GM23248 (cell line): ENCODE measurements around the gene SSPN. TPM values are rescaled to one million over a fixed set of nuclear protein-coding genes. Genes with fewer than 3 reads are reported as not detected.

Source experiments
- DNase-seq: peaks from one replicate; pipeline ENCODE4 v3.0.0-alpha.2; 2015
- H2AFZ ChIP-seq: fragments of 200-600 bp; sonication (generic); 2 replicates; pipeline ENCODE4 v1.6.1; 2016; ENCODE audit warnings: antibody characterized with exemption
- H3F3A ChIP-seq: fragments of 200-600 bp; sonication (generic); 2 replicates; pipeline ENCODE4 v1.6.1; 2016; ENCODE audit warnings: mild to moderate bottlenecking, antibody characterized with exemption, mixed run types; ENCODE audit not compliant: insufficient read depth
- H3K27ac ChIP-seq: fragments of 200-600 bp; sonication (generic); 2 replicates; pipeline ENCODE4 v1.5.1; 2016; ENCODE audit warnings: mild to moderate bottlenecking
- H3K27me3 ChIP-seq: fragments of 200-600 bp; sonication (generic); replicated peaks from 2 replicates; pipeline ENCODE4 v1.6.1; 2016; ENCODE audit warnings: mild to moderate bottlenecking; ENCODE audit not compliant: insufficient read depth
- H3K36me3 ChIP-seq: fragments of 200-600 bp; sonication (generic); 2 replicates; pipeline ENCODE4 v1.6.1; 2016; ENCODE audit warnings: low read depth, mild to moderate bottlenecking
- H3K4me1 ChIP-seq: fragments of 200-600 bp; sonication (generic); 2 replicates; pipeline ENCODE4 v1.6.1; 2016; ENCODE audit warnings: mild to moderate bottlenecking; ENCODE audit not compliant: insufficient read depth
- H3K4me2 ChIP-seq: fragments of 200-600 bp; sonication (generic); one replicate; pipeline ENCODE4 v1.6.1; 2016; ENCODE audit warnings: mild to moderate bottlenecking; ENCODE audit not compliant: unreplicated experiment
- H3K4me3 ChIP-seq: fragments of 200-600 bp; sonication (generic); 2 replicates; pipeline ENCODE4 v1.5.1; 2016; ENCODE audit warnings: mild to moderate bottlenecking
- H3K79me2 ChIP-seq: fragments of 200-600 bp; sonication (generic); 2 replicates; pipeline ENCODE4 v1.6.1; 2016; ENCODE audit warnings: mild to moderate bottlenecking; ENCODE audit not compliant: insufficient read depth
- H3K9ac ChIP-seq: fragments of 200-600 bp; sonication (generic); 2 replicates; pipeline ENCODE4 v1.6.1; 2016; ENCODE audit warnings: mild to moderate bottlenecking
- H3K9me2 ChIP-seq: fragments of 200-600 bp; sonication (generic); 2 replicates; pipeline ENCODE4 v1.6.1; 2016; ENCODE audit warnings: mixed run types, mild to moderate bottlenecking, moderate library complexity; ENCODE audit not compliant: insufficient read depth
- H3K9me3 ChIP-seq: fragments of 200-600 bp; sonication (generic); one replicate; pipeline ENCODE4 v1.6.1; 2017; ENCODE audit warnings: low read depth
- H4K20me1 ChIP-seq: fragments of 200-600 bp; sonication (generic); 2 replicates; pipeline ENCODE4 v1.6.0; 2016; ENCODE audit not compliant: insufficient read depth
- EZH2 ChIP-seq: fragments of 200-600 bp; sonication (generic); IDR thresholded peaks from 2 replicates; pipeline ENCODE4 v1.6.1; 2018; ENCODE audit warnings: antibody characterized with exemption, mild to moderate bottlenecking; ENCODE audit not compliant: insufficient read depth, poor library complexity, severe bottlenecking
- EZH2phosphoT487 ChIP-seq: fragments of 200-600 bp; sonication (generic); IDR thresholded peaks from 2 replicates; pipeline ENCODE4 v1.6.1; 2018; ENCODE audit warnings: antibody characterized with exemption, moderate library complexity, mild to moderate bottlenecking, low read depth; ENCODE audit not compliant: insufficient read depth
- WGBS, 2 experiments: methylation state at CpG; one replicate each; pipeline ENCODE4 v1.1.6; 2015 to 2017; ENCODE audit warnings: low lambda C conversion rate in 2 of 2, low coverage in 1 of 2; ENCODE audit errors: missing lambda C conversion rate in 2 of 2; 5-methylcytosine and 5-hydroxymethylcytosine counted together
- in situ Hi-C: fragments of 300-500 bp; cut with MboI; formaldehyde crosslinking; loops from 2 replicates; pipeline ENCODE4 v1.15.0; 2020
- polyA plus RNA-seq: library from polyadenylated mRNA; unstranded; fragments of >200 nt; fragmentation: Nextera tagmentation; extraction: Ambion mirVana; gene quantifications from 2 replicates; pipeline ENCODE4 v1.2.1, GENCODE V29; 2016
- total RNA-seq: library from RNA; depleted of rRNA; stranded (reverse); fragments of >200 nt; shearing (Covaris generic); gene quantifications from 2 replicates; pipeline ENCODE4 v1.2.3, GENCODE V29; 2014

Gene SSPN
- total and polyA plus RNA-seq, 2 experiments from 2014 or later, result 12.5 to 22.0 TPM

DNA sequence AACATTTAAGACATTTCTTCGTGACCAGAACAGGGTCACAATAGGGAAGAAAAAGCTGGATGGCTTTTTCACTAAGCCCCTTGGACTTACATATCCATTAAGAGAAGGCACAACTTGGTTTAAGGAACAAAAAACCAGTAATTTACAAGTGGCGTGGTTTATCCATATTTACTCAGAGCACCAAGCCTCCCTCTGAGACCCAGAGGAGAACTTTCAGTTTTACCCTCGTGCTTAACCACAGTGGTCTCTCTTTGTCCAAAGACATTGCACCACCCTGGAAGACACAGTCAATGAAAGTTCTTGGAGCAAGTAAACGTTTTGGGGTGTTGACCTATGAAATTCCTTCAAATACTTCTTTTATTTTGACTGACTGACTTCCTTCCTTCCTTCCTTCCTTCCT is 52.5 kb downstream of the SSPN start:
- WGBS, 2 experiments, result 44 to 46% methylated on average over 4 of the region's 4 CpGs
- no peaks in the 10 kb centered on the region for H3F3A ChIP-seq
- no peaks in the 10 kb centered on the region for H3K9me3 ChIP-seq
- H3K27me3 ChIP-seq, result no peaks in the 10 kb centered on the region
- in situ Hi-C loops, result no loop called here
- no peak for TF ChIP-seq EZH2
- TF ChIP-seq EZH2phosphoT487, result no peak
- DNase-seq, result no peak
- H4K20me1 ChIP-seq, result no peaks in the 10 kb centered on the region
- H3K36me3 ChIP-seq, result no peaks in the 10 kb centered on the region
- H3K4me2 ChIP-seq, result no peak overlapping the region
- H3K4me1 ChIP-seq, result peaks cover 3% of the 10 kb centered on the region; the same call in 1 of the 2 replicates
- H3K9me2 ChIP-seq, result no peaks in the 10 kb centered on the region
- H3K27ac ChIP-seq, result no peak overlapping the region
- H3K4me3 ChIP-seq, result no peak overlapping the region
- no peaks in the 10 kb centered on the region for H3K79me2 ChIP-seq
- H2AFZ ChIP-seq, result no peak overlapping the region
- H3K9ac ChIP-seq, result no peak overlapping the region

- Histone ChIP-seq H3K9ac (no peak overlapping the region), H2AFZ (no peak overlapping the region), H3K27ac (no peak overlapping the region), H3K4me3 (no peak overlapping the region), H3K36me3 (no peaks in the 10 kb centered on the region), H3K4me2 (no peak overlapping the region), H3K9me3 (no peaks in the 10 kb centered on the region), H3F3A (no peaks in the 10 kb centered on the region), H3K79me2 (no peaks in the 10 kb centered on the region), H3K27me3 (no peaks in the 10 kb centered on the region), H4K20me1 (no peaks in the 10 kb centered on the region), H3K4me1 (peaks cover 5% of the 10 kb centered on the region; the same call in 1 of the 2 replicates), H3K9me2 (no peaks in the 10 kb centered on the region)
- in situ Hi-C loops, result no loop called here
- TF ChIP-seq EZH2, result no peak
- no peak for TF ChIP-seq EZH2phosphoT487
- 86 to 90% methylated on average over 3 of the region's 3 CpGs for WGBS, 2 experiments
- peak; percentile 20 for DNase-seq
Observed at GRCh38 chr12:26250801-26251200, 55.4 kb downstream of the SSPN start.

- H4K20me1 ChIP-seq, result no peaks in the 10 kb centered on the region
- no peaks in the 10 kb centered on the region for H3K9me3 ChIP-seq
- H3F3A ChIP-seq, result no peaks in the 10 kb centered on the region
- peaks cover 5% of the 10 kb centered on the region; the same call in 1 of the 2 replicates for H3K4me1 ChIP-seq
- H3K4me3 ChIP-seq, result no peak overlapping the region
- no peak overlapping the region for H2AFZ ChIP-seq
- in situ Hi-C loops, result no loop called here
- no peak overlapping the region for H3K4me2 ChIP-seq
- H3K9ac ChIP-seq, result no peak overlapping the region
- H3K9me2 ChIP-seq, result no peaks in the 10 kb centered on the region
- DNase-seq, result no peak
- 80 to 87% methylated on average over 6 of the region's 6 CpGs for whole genome bisulfite sequencing, 2 experiments
- H3K27ac ChIP-seq, result no peak overlapping the region
- no peak for TF ChIP-seq EZH2phosphoT487
- TF ChIP-seq EZH2, result no peak
- no peaks in the 10 kb centered on the region for H3K36me3 ChIP-seq
- no peaks in the 10 kb centered on the region for H3K79me2 ChIP-seq
- no peaks in the 10 kb centered on the region for H3K27me3 ChIP-seq
Observed at GRCh38 chr12:26251600-26251999, 56.2 kb downstream of the SSPN start.

GRCh38 chr12:26252946-26253345 is 57.6 kb downstream of the SSPN start:
- peaks cover 5% of the 10 kb centered on the region; the same call in 1 of the 2 replicates for H3K4me1 ChIP-seq
- TF ChIP-seq EZH2phosphoT487 (no peak), EZH2 (no peak)
- H3K36me3 ChIP-seq, result no peaks in the 10 kb centered on the region
- H3K27me3 ChIP-seq, result no peaks in the 10 kb centered on the region
- H3K9me3 ChIP-seq, result no peaks in the 10 kb centered on the region
- H3K79me2 ChIP-seq, result no peaks in the 10 kb centered on the region
- no peaks in the 10 kb centered on the region for H3F3A ChIP-seq
- peak overlapping the region; percentile 8 for H3K4me2 ChIP-seq
- H3K9me2 ChIP-seq, result no peaks in the 10 kb centered on the region
- no peak overlapping the region for H3K27ac ChIP-seq
- no peaks in the 10 kb centered on the region for H4K20me1 ChIP-seq
- DNase-seq, result no peak
- in situ Hi-C loops, result no loop called here
- 55 to 57% methylated on average over 1 of the region's 1 CpG for WGBS, 2 experiments
- H3K4me3 ChIP-seq, result no peak overlapping the region
- H2AFZ ChIP-seq, result peak overlapping the region; percentile 7; the same call in 1 of the 2 replicates
- no peak overlapping the region for H3K9ac ChIP-seq
